Left renal pelvis (tissue), 4 donors: ENCODE data around the gene ARMC5. TPM values are rescaled to one million over a fixed set of nuclear protein-coding genes. Genes with fewer than 3 reads are reported as not detected.
"Not testable (repeated sequence)": the region's sequence is repeated elsewhere in the genome, so short reads cannot be mapped to it uniquely, and the experiment has no call there.

Experiments
- DNase-seq, 4 donors: peaks; one replicate each; pipeline ENCODE4 v3.0.0-alpha.2; 2013; ENCODE audit warnings: low read depth in 4 of 4, low spot score in 3 of 4
- polyA plus RNA-seq, 4 donors: library from polyadenylated mRNA; unstranded; fragments of 120-200 nt; gene quantifications; one replicate each; pipeline ENCODE4 v1.2.1, GENCODE V29; 2013; ENCODE audit not compliant: insufficient read length in 4 of 4

ARMC5 gene
- polyA plus RNA-seq, 4 donors: 9.0 to 15.1 (median 10.3) TPM

DNA sequence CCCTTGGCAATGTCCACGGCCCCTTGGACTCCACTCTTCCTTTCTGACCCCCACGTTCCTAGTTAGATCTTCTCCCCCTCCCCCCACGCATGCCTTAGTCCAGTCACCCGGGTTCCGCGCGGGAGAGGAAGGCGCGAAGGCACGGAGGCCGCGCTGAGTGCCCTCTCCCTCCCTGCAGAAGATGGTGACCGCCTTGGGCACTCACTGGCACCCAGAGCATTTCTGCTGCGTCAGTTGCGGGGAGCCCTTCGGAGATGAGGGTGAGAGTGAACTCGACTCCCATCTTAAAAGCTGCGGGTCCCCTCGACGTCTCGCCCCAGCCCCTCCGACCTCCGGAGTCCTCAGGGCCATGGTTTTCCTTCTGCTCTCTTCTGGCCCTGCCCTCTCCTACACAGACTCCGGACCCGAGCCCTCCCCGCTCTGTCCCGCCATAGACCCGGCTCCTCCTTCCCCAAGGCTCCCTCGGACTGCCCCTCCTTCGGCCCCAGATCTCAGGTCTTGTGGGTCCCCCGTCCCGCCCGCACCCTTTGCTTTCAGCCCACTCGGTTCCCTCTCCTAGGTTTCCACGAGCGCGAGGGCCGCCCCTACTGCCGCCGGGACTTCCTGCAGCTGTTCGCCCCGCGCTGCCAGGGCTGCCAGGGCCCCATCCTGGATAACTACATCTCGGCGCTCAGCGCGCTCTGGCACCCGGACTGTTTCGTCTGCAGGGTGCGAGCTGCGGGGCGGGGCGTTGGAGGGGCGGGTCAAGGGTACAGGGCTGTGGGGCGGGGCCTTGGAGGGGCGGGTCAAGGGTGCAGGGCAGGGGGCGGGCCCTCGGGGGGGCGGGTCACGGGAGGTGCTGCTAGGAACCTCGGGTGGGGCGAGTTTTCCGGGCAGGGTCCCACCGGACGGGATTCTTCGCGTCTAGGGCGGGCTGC is 17.3 kb downstream of the ARMC5 start:
- DNase-seq: no peak

DNA sequence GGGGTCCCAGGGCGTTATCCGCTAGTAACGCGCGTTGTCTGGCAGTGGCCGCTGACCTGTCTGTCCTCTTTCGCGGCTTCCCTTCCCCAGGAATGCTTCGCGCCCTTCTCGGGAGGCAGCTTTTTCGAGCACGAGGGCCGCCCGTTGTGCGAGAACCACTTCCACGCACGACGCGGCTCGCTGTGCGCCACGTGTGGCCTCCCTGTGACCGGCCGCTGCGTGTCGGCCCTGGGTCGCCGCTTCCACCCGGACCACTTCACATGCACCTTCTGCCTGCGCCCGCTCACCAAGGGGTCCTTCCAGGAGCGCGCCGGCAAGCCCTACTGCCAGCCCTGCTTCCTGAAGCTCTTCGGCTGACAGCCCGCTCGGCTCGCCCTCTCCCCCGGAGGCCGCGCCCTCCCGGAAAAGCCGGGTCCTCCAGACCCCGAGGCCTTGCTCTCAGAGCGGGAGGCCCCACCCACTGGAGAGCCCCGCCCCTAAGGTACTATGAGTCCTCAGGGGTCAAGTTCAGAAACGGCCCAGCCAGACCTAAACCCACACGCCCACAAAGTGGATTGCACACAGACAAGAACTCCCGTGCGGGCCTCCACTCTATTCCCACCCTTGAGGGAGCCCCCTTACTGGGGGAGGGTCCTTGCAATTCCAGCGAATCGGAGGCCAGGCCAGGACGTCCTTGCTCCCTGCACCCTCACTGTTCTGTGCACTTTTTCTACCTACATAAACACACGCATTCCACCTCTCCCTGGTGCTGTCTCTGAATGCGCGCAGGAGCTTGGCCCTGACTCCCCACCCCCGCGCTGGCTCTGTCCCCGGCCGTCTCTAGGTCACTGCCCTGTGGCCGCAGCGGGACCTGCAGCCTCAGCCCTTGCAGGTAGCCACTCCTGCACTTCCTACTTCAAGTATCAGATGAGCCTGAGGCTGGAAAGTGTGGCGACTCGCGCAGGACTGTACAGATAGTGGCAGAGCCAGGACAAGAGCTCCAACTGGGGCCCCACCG is 18.2 kb downstream of the ARMC5 start:
- no peak for DNase-seq

DNA sequence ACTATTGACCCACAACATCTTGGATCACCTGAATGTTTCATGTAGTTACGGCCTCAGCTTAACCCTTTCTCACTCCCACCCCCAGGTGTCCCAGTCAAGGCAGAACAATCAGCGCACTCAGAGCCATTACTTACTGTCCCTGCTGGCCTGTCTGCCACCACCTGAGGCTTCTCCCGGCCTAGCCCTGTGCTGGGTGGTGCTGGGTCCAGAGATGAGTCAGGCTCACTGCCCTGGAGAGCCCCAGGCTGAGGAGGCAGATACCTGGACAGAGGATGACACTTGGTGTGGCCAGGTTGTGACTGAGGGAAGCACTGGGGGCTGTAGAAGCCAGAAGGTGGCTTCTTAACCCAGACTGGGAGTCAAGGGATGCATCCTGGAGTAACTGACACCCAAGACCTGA is 19.7 kb downstream of the ARMC5 start:
- no peak for DNase-seq

DNA sequence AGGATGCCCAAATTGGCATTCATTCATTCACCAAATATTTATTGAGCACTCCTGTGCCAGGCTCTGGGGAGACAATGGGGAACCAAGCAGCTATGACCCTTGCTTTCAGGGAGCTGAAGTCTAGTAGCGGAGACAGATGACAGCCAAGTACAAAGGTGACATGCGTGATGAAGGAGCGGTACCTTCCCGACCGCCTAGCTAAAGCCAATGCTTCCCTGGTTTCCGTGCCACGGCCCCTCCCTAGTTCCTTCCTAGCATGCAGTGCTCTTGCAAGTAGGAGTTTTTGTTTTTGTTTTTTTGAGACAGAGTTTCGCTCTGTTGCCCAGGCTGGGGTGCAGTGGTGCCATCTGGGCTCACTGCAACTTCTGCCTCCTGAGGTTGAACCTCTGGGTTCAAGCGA is 20.4 kb downstream of the ARMC5 start:
- DNase-seq: no peak

DNA sequence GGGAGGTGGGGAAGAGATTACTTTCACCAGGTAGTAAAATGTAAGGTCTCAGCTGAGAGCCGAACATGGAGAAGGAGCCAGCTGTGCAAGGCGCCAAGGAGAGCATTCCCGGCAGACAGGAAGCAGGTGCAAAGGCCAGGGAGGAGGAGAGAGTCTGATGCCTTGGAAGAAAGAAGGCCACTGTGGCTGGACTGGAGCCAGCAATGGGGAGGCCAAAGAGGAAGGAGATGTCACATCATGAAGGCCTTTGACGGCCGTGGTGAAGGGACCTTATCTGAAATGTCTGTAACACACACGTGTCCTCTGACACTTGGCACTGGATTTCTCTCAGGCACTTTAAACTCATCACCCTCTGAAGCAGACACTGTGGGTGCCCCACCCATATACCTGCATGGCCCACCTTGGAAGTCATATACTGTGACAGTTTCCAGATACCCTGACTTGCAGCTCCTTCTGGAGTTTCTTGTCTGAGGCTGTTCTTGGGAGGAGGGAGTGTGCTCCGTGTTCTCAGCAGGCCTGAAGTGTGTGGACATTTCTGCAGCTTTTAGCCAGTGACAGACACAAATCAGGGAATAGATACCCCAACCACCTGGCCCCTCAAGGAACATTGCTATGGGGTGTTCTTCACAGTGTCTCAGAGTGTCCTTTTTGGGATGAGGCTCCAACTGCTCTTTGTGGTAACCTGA is 21.7 kb downstream of the ARMC5 start:
- no peak for DNase-seq

DNA sequence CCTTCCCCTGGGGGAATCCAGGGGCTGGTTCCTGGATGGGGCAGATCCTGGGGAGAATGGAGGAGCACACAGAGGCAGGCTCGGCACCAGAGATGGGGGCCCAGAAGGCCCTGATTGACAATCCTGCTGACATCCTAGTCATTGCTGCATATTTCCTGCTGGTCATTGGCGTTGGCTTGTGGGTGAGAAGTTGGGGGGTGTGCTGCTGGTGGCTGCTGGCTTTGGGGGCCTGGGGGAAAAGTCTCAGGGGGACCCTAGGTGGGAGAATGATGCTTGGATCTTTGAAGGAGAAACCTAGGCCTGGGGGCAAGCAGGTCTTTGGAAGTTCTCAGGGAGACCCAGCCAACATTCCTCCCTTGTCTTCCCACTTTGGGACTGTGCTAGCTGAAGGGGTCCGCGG is 23.8 kb downstream of the ARMC5 start, which contains the start of gene SLC5A2:
Gene SLC5A2 (plus strand): TSS at position 43 of the 400 bp plus-strand sequence. CDS start 14 bp downstream, at position 57.
- DNase-seq: no peak

DNA sequence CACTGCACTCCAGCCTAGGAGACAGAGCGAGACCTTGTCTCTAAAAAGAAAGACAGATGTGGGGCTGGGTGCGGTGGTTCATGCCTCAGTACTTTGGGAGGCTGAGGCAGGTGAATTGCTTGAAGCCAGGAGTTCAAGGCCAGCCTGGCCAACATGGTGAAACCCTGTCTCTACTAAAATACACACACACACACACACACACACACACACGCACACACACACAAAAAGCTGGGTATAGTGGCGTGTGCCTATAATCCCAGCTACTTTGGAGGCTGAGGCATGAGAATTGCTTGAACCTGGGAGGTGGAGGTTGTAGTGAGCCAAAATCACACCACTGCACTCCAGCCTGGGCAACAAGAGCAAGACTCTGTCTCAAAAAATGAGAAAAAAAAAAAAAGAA is 24.7 kb downstream of the ARMC5 start:
- not testable (repeated sequence) for DNase-seq

DNA sequence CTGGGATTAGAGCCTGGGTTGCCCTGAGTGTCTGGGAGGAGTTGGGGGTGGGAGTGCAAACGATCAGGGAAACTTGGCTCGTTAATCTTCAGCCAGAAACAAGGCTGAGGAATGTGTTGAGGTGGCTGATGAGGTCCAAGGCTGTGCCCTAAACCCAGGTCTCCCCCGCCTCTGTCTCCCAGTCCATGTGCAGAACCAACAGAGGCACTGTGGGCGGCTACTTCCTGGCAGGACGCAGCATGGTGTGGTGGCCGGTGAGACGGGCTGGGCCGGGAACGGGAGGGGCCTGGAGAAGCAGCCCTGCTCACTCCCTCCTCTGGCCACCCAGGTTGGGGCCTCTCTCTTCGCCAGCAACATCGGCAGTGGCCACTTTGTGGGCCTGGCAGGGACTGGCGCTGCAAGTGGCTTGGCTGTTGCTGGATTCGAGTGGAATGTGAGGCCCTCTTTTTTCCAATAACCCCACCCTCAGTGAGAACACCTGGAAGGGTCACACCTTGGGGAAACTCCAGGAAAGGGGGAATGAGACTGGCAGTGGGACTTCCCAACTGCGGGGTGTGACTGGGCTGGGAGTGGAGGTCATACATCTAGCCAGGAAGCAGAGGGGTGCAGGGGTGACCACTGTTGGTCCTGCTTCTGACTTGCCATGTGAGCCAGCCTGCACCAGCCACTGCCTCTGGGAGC is 25.3 kb downstream of the ARMC5 start:
- DNase-seq: no peak

DNA sequence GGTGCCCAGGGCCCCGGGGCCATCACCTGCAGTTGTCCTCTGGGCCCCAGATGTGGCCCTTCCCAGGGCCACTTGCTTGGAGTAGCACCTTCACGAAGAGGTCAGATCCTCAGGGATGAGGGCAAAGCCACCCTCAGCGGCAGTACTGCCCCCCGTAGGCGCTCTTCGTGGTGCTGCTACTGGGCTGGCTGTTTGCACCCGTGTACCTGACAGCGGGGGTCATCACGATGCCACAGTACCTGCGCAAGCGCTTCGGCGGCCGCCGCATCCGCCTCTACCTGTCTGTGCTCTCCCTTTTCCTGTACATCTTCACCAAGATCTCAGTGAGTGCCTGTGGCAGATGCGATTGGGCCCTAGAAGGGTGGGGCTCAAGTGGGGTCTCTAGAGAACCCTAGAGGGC is 26.3 kb downstream of the ARMC5 start:
- DNase-seq: no peak

DNA sequence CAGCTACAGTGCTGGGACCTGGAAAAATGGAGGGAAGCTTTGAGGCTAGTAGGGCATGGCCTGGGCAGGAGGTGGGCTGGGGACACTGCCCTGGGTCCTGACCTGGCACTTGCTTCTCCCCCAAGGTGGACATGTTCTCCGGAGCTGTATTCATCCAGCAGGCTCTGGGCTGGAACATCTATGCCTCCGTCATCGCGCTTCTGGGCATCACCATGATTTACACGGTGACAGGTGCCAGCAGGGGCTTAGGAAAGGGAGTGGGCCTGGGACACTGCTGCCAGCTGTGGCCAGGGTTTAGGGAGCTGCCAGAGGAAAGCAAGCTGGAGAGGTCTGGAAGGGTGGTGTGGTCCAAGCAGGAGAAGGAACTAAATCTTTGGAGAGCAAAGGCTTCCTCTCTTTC is 26.7 kb downstream of the ARMC5 start:
- no peak for DNase-seq

DNA sequence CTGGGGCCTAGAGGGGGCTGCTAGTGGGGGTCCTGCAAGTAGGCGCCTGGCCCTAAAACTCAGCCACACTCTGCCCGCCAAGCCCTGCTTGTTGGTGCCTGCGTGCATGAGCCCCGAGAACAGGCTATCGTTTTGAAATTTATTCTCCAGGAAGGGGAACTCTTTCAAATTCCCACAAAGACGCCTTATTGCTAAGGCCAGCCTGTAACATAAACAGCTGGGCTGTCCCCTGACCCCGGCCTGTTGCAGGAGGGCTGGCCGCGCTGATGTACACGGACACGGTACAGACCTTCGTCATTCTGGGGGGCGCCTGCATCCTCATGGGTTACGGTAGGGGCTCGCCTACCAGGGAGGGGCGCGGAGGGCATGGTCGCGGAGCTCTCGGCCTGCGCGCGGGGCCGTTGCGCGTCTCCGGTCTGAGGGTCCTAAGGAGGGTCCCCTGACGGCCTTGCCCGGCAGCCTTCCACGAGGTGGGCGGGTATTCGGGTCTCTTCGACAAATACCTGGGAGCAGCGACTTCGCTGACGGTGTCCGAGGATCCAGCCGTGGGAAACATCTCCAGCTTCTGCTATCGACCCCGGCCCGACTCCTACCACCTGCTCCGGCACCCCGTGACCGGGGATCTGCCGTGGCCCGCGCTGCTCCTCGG is 27.9 kb downstream of the ARMC5 start:
- no peak for DNase-seq

DNA sequence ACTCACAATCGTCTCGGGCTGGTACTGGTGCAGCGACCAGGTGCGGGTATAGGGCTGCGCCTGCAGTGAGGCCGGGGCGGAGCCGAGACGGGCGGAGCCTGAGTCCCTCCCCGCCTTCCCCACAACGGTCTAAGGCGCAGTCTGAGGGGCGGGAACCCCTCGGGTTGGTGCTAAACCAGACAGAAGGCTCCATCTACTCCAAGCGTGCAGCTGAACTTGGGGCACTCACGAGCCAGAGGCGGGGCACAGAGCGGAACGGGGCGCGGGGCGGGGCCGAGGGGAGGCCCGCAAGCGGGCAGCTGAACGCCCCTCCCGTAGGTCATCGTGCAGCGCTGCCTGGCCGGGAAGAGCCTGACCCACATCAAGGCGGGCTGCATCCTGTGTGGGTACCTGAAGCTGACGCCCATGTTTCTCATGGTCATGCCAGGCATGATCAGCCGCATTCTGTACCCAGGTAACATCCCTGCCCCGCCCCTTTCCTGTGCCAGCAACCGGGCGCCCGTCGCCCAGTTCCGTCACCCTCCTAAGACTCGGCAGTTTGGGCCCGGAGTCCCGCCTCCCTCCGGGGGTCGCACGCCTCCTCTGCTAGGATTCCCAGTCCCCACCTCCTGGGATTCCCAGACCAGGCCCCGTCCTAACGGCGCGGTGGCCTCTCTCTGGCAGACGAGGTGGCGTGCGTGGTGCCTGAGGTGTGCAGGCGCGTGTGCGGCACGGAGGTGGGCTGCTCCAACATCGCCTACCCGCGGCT is 28.6 kb downstream of the ARMC5 start:
- no peak for DNase-seq

DNA sequence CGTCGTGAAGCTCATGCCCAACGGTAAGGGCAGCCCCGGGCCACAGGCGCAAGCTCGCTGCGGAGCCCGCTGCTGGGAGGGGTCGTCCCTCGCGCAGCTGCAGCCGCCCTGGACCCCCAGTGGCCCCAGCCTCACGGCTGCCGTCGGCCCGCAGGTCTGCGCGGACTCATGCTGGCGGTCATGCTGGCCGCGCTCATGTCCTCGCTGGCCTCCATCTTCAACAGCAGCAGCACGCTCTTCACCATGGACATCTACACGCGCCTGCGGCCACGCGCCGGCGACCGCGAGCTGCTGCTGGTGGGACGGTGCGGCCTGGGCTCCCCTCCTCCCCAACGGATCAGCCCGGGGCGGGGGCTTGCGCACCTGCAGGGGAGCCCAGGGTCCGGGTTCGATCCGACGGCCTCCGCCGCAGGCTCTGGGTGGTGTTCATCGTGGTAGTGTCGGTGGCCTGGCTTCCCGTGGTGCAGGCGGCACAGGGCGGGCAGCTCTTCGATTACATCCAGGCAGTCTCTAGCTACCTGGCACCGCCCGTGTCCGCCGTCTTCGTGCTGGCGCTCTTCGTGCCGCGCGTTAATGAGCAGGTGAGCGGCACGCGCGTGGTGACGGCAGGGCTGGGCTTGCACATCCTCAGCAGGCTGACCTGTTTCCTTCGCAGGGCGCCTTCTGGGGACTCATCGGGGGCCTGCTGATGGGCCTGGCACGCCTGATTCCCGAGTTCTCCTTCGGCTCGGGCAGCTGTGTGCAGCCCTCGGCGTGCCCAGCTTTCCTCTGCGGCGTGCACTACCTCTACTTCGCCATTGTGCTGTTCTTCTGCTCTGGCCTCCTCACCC is 29.4 kb downstream of the ARMC5 start:
- DNase-seq: no peak

DNA sequence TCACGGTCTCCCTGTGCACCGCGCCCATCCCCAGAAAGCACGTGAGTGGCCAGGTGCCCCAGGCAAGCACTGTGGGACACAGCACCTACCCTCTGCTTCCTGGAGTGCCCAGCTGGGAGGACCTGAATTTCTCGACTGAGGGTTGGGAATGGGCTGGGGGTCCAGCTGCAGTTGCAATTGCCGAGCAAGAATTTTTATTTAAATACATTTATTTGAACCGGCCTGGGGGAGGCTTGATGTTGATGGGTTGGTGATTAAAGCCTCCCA is 29.9 kb downstream of the ARMC5 start:
- DNase-seq: no peak

DNA sequence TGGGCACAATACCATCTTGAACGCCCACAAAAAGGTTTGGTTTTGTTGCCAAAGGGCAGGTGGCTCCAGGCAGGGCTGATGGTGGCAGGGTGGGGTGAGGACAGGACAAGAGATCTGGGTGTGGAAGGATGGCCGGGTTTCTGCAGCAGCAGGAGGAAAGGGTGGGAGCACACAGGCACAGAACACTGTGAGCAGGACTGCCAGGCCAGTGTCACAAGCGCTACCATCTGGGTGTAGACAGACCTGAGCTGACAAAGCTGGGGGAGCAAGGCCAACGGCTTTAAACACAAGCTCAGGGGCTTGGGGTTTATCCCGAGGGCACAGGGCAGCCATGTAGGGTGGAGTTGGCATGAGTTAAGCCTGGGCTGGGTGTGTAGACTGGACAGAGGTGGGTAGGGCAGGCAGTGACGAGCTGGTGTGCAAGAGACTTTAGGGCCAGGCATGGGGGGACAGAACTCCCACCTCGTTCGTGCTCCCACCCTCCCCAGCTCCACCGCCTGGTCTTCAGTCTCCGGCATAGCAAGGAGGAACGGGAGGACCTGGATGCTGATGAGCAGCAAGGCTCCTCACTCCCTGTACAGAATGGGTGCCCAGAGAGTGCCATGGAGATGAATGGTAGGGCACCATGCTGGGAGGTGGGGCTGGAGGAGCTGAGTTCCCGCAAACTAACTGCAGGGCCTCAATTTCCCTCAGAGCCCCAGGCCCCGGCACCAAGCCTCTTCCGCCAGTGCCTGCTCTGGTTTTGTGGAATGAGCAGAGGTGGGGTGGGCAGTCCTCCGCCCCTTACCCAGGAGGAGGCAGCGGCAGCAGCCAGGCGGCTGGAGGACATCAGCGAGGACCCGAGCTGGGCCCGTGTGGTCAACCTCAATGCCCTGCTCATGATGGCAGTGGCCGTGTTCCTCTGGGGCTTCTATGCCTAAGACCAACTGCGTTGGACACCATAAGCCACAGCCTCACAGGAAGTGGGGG is 30.6 kb downstream of the ARMC5 start:
- DNase-seq: no peak

DNA sequence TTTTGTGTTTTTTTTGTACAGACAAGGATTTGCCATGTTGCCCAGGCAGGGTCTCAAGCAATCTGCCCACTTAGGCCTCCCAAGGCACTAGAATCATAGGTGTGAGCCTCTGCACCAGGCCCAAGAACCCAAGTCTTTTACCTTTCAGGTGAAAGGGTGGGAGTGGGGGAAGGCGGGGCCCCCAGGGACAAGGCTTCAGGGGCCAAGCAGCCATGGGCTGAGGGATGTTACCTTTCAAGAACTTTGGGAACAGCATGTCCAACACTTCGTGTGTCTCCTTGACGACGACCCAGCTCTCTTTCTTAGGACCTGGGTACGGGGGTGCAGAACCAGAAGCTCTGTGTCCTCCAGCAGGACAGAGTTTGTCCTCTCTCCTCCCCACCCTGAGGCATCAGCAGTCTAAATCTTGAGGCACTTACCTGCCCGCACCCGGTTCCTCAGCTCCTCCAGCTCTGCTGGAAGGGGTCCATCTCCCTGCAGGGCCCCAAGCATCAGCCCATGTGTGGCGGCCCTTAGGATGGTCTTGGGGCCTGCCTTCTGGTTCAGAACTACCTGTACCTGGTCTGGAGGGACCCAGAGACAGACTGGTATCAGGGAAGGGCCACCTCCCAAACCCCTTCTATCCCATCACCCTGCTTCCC is 32.6 kb downstream of the ARMC5 start:
- DNase-seq: no peak
